Measurements from ENCODE around the gene GOLGA3. TPM values are rescaled to one million over a fixed set of nuclear protein-coding genes. Genes with fewer than 3 reads are reported as not detected.

Gene GOLGA3
- total and polyA plus RNA-seq, 10 of the 15 experiments (the other 5 are each of a cell fraction or from before 2014, with no cell fraction given) = 2.0 to 42.7 (median 15.2) TPM

GRCh38 chr12:132741620-132742019 lies 87.0 kb downstream of the GOLGA3 start:
- no peaks in the 10 kb centered on the region for H3K4me1 ChIP-seq (ENCODE audit: control insufficient read depth, insufficient read depth, low read length)
- ChIA-PET CTCF (interaction anchor here (0.7 kb wide), 1 partner anchor 1986 kb away, joined by 3 read pairs; no protein-coding TSS in a partner anchor), SMC1A (ENCODE audit: uncharacterized antibody, unreplicated experiment) (no interaction called here), RAD21 (ENCODE audit: unreplicated experiment) (no interaction called here), POLR2A (interaction anchor here (0.6 kb wide), 1 partner anchor 28 kb away, joined by 5 read pairs; no protein-coding TSS in a partner anchor)
- FAIRE-seq (no peak), ATAC-seq (no peak), DNase-seq (ENCODE audit: low read depth, low spot score) (no peak)
- peaks cover 3% of the 10 kb centered on the region for H3K79me2 ChIP-seq (ENCODE audit: control insufficient read depth, insufficient read depth, low read length)
- no peak overlapping the region for H2AFZ ChIP-seq (ENCODE audit: control insufficient read depth, low read depth, low read length)
- BruUV-seq (replicated peaks) = no TSS peak
- intact Hi-C loops (cut with micrococcal nuclease; ENCODE audit: unreplicated experiment) (no loop called here), in situ Hi-C loops (cut with MboI) (no loop called here)
- WGBS (ENCODE audit: insufficient coverage, insufficient replicate concordance, low lambda C conversion rate, missing lambda C conversion rate) = 72% methylated on average over 8 of the region's 8 CpGs
- H3K9ac ChIP-seq (ENCODE audit: control insufficient read depth, insufficient read depth, low read length) = no peak overlapping the region
- no peaks in the 10 kb centered on the region for H3K9me3 ChIP-seq (replicated peaks; ENCODE audit: control insufficient read depth, insufficient read depth, low read length)
- no peak overlapping the region for H3K4me2 ChIP-seq (ENCODE audit: control insufficient read depth, insufficient read depth)
- no peak overlapping the region for H3K4me3 ChIP-seq
- H3K27me3 ChIP-seq (replicated peaks in 1 of 2; ENCODE audit: control insufficient read depth in 2 of 2, insufficient read depth in 2 of 2, low read length in 1 of 2) = no peaks in the 10 kb centered on the region
- H3K27ac ChIP-seq (ENCODE audit: control insufficient read depth, insufficient read depth) = no peak overlapping the region
- H3K36me3 ChIP-seq (ENCODE audit: control insufficient read depth in 2 of 2, insufficient read depth in 2 of 2, low read length in 1 of 2) = peaks cover 32 to 42% of the 10 kb centered on the region in 2 experiments
- TF ChIP-seq, protein P1, sequence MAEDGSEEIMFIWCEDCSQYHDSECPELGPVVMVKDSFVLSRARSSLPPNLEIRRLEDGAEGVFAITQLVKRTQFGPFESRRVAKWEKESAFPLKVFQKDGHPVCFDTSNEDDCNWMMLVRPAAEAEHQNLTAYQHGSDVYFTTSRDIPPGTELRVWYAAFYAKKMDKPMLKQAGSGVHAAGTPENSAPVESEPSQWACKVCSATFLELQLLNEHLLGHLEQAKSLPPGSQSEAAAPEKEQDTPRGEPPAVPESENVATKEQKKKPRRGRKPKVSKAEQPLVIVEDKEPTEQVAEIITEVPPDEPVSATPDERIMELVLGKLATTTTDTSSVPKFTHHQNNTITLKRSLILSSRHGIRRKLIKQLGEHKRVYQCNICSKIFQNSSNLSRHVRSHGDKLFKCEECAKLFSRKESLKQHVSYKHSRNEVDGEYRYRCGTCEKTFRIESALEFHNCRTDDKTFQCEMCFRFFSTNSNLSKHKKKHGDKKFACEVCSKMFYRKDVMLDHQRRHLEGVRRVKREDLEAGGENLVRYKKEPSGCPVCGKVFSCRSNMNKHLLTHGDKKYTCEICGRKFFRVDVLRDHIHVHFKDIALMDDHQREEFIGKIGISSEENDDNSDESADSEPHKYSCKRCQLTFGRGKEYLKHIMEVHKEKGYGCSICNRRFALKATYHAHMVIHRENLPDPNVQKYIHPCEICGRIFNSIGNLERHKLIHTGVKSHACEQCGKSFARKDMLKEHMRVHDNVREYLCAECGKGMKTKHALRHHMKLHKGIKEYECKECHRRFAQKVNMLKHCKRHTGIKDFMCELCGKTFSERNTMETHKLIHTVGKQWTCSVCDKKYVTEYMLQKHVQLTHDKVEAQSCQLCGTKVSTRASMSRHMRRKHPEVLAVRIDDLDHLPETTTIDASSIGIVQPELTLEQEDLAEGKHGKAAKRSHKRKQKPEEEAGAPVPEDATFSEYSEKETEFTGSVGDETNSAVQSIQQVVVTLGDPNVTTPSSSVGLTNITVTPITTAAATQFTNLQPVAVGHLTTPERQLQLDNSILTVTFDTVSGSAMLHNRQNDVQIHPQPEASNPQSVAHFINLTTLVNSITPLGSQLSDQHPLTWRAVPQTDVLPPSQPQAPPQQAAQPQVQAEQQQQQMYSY (CRISPR knock-in tag; IDR thresholded peaks at IDR 0.05) = no peak
- no peak for TF ChIP-seq NR2C2 (IDR thresholded peaks at IDR 0.05; ENCODE audit: borderline replicate concordance, control insufficient read depth, insufficient read length, low read depth)
- TF ChIP-seq, protein P2, sequence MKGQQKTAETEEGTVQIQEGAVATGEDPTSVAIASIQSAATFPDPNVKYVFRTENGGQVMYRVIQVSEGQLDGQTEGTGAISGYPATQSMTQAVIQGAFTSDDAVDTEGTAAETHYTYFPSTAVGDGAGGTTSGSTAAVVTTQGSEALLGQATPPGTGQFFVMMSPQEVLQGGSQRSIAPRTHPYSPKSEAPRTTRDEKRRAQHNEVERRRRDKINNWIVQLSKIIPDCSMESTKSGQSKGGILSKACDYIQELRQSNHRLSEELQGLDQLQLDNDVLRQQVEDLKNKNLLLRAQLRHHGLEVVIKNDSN (IDR thresholded peaks at IDR 0.05; ENCODE audit: borderline replicate concordance, extremely low read length, insufficient read depth, low read depth, low read length) = no peak
- no peak for TF ChIP-seq BACH1 (IDR thresholded peaks at IDR 0.05; ENCODE audit: borderline replicate concordance)
- TF ChIP-seq, protein P3, sequence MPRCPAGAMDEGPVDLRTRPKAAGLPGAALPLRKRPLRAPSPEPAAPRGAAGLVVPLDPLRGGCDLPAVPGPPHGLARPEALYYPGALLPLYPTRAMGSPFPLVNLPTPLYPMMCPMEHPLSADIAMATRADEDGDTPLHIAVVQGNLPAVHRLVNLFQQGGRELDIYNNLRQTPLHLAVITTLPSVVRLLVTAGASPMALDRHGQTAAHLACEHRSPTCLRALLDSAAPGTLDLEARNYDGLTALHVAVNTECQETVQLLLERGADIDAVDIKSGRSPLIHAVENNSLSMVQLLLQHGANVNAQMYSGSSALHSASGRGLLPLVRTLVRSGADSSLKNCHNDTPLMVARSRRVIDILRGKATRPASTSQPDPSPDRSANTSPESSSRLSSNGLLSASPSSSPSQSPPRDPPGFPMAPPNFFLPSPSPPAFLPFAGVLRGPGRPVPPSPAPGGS (IDR thresholded peaks at IDR 0.05; ENCODE audit: borderline replicate concordance, insufficient read depth, low read depth, low read length, poor library complexity, severe bottlenecking) = no peak
- TF ChIP-seq MXI1 (IDR thresholded peaks at IDR 0.05; ENCODE audit: low read depth, low read length) = no peak
- no peak for TF ChIP-seq NFYA (IDR thresholded peaks at IDR 0.05; ENCODE audit: borderline replicate concordance, low read depth, low read length)
- TF ChIP-seq NFIC (IDR thresholded peaks at IDR 0.05; ENCODE audit: low read depth, low read length) = no peak
- no peak for TF ChIP-seq RBBP5 (conservative IDR thresholded peaks at IDR 0.05)
- no peak for TF ChIP-seq RUNX3 (IDR thresholded peaks at IDR 0.05; ENCODE audit: low read length)
- peaks cover 4% of the 10 kb centered on the region; the same call in 1 of the 2 replicates for H4K20me1 ChIP-seq (ENCODE audit: control insufficient read depth, insufficient read depth)

Data from GM12878 (cell line).